Measurements from ENCODE around the gene RAP1GAP2. TPM values are rescaled to one million over a fixed set of nuclear protein-coding genes. Genes with fewer than 3 reads are reported as not detected.

The RAP1GAP2 gene
- total and polyA plus RNA-seq, 2 of the 8 experiments (the other 6 are each of a cell fraction or from before 2014, with no cell fraction given) = 24.0 to 63.8 TPM

- TF ChIP-seq BRCA1 (IDR thresholded peaks at IDR 0.05; ENCODE audit: low read depth, low read length) = no peak
- no peak for TF ChIP-seq SAP30 (IDR thresholded peaks at IDR 0.05; ENCODE audit: insufficient read depth, insufficient replicate concordance, low read length)
- no peak for TF ChIP-seq CTBP2 (IDR thresholded peaks at IDR 0.05; ENCODE audit: borderline replicate concordance, insufficient read depth, insufficient read length, low read length)
- no peak for TF ChIP-seq TCF12 (IDR thresholded peaks at IDR 0.05; ENCODE audit: low read depth, low read length)
- no peak for TF ChIP-seq CHD7 (IDR thresholded peaks at IDR 0.05; ENCODE audit: insufficient replicate concordance, low read length)
- TF ChIP-seq POLR2AphosphoS5 (IDR thresholded peaks at IDR 0.05; ENCODE audit: low read depth, low read length) = no peak
- TF ChIP-seq RBBP5 (IDR thresholded peaks at IDR 0.05; ENCODE audit: borderline replicate concordance, low read depth, low read length) = no peak
- peak; percentile 28 to 63; a peak in 2 of 4 replicates for TF ChIP-seq HDAC2 (IDR thresholded peaks at IDR 0.05; ENCODE audit: borderline replicate concordance in 1 of 2, low read depth in 2 of 2, low read length in 2 of 2)
Measured at GRCh38 chr17:2872282-2872681, 76.0 kb downstream of the RAP1GAP2 start (continued).
